Calu3 (cell line): ENCODE results near the gene RFTN1. TPM values are rescaled to one million over a fixed set of nuclear protein-coding genes. Genes with fewer than 3 reads are reported as not detected.

Experiments used
- BruUV-seq: library from RNA; stranded (reverse); fragments of 400-500 nt; replicated peaks from 2 replicates; lab custom pipeline; 2021; lab: Mats Ljungman, UMichigan
- CTCF ChIA-PET: fragments of 300-600 bp; sonication (Branson Sonifier 250); formaldehyde crosslinking; loops from one replicate; lab custom pipeline; 2022; ENCODE audit warnings: antibody characterized with exemption; lab: Charles Lee
- DNase-seq: peaks from one replicate; pipeline ENCODE4 v3.0.0; 2022
- H3K27ac Mint-ChIP-seq: one replicate; pipeline ENCODE4 v1.8.0; 2022; ENCODE audit warnings: mixed read lengths; ENCODE audit not compliant: unreplicated experiment
- H3K27me3 Mint-ChIP-seq: one replicate; pipeline ENCODE4 v1.8.0; 2022; ENCODE audit warnings: mixed read lengths; ENCODE audit not compliant: unreplicated experiment
- H3K36me3 Mint-ChIP-seq: one replicate; pipeline ENCODE4 v1.8.0; 2022; ENCODE audit warnings: mild to moderate bottlenecking, moderate library complexity, mixed read lengths; ENCODE audit not compliant: insufficient read depth, unreplicated experiment
- H3K4me1 Mint-ChIP-seq: one replicate; pipeline ENCODE4 v1.8.0; 2022; ENCODE audit warnings: mild to moderate bottlenecking, low read depth, mixed read lengths; ENCODE audit not compliant: unreplicated experiment
- H3K4me3 Mint-ChIP-seq: one replicate; pipeline ENCODE4 v1.8.0; 2022; ENCODE audit warnings: mild to moderate bottlenecking, low read depth, moderate library complexity, mixed read lengths; ENCODE audit not compliant: unreplicated experiment
- H3K9me3 Mint-ChIP-seq: one replicate; pipeline ENCODE4 v1.8.0; 2022; ENCODE audit warnings: low read depth, mixed read lengths; ENCODE audit not compliant: unreplicated experiment
- intact Hi-C: fragments of 100-400 bp; cut with micrococcal nuclease; formaldehyde crosslinking; loops from one replicate; pipeline ENCODE4 v1.10.0; 2022; ENCODE audit not compliant: unreplicated experiment
- total RNA-seq: library from RNA; stranded (reverse); gene quantifications from 2 replicates; pipeline ENCODE4 v1.2.3, GENCODE V29; 2022
- TF ChIP-seq, protein P1 (sequence below): fragments of 200-600 bp; IDR thresholded peaks from one replicate; pipeline ENCODE4 v1.8.0; 2022; ENCODE audit warnings: antibody characterized with exemption; ENCODE audit not compliant: unreplicated experiment

Gene RFTN1
- total RNA-seq, 1 experiment from 2014 or later = 1.6 TPM

DNA sequence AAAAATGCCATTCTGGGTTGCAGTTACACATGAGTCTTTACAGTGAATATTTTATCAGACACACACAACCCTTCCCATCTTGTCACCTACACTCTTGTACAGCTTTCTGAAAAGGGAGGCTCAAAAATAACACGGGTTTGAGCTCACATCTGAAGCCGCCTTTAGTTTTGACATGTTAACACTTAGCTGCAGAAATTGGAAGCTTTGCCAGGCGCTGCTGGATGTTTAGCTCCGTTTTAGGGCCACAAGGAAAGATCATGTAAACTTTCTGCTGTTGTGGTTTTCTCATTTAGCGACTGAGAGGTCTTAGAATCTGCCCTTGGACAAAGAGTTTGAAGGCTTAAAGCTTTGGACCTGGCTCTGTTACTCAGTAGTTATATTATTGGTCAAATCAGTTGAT is 128.3 kb downstream of the RFTN1 start:
- CTCF ChIA-PET = no interaction called here
- intact Hi-C loops = no loop called here

GRCh38 chr3:16383864-16384263 is 129.6 kb downstream of the RFTN1 start:
- H3K4me1 Mint-ChIP-seq = no peaks in the 10 kb centered on the region
- TF ChIP-seq, protein P1, sequence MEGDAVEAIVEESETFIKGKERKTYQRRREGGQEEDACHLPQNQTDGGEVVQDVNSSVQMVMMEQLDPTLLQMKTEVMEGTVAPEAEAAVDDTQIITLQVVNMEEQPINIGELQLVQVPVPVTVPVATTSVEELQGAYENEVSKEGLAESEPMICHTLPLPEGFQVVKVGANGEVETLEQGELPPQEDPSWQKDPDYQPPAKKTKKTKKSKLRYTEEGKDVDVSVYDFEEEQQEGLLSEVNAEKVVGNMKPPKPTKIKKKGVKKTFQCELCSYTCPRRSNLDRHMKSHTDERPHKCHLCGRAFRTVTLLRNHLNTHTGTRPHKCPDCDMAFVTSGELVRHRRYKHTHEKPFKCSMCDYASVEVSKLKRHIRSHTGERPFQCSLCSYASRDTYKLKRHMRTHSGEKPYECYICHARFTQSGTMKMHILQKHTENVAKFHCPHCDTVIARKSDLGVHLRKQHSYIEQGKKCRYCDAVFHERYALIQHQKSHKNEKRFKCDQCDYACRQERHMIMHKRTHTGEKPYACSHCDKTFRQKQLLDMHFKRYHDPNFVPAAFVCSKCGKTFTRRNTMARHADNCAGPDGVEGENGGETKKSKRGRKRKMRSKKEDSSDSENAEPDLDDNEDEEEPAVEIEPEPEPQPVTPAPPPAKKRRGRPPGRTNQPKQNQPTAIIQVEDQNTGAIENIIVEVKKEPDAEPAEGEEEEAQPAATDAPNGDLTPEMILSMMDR = no peak
- BruUV-seq = no TSS peak
- H3K4me3 Mint-ChIP-seq = no peak overlapping the region
- H3K27me3 Mint-ChIP-seq = peaks cover 10% of the 10 kb centered on the region
- H3K36me3 Mint-ChIP-seq = no peaks in the 10 kb centered on the region
- DNase-seq = no peak
- H3K9me3 Mint-ChIP-seq = no peaks in the 10 kb centered on the region
- CTCF ChIA-PET = no interaction called here
- intact Hi-C loops = no loop called here
- H3K27ac Mint-ChIP-seq = no peak overlapping the region

More for the DNA sequence above, 128.3 kb downstream of the RFTN1 start:
- H3K9me3 Mint-ChIP-seq = no peaks in the 10 kb centered on the region
- H3K27ac Mint-ChIP-seq = no peak overlapping the region
- no peak overlapping the region for H3K4me3 Mint-ChIP-seq
- H3K36me3 Mint-ChIP-seq = no peaks in the 10 kb centered on the region
- BruUV-seq = no TSS peak
- no peaks in the 10 kb centered on the region for H3K4me1 Mint-ChIP-seq
- TF ChIP-seq, protein P1 = no peak
- H3K27me3 Mint-ChIP-seq = peaks cover 10% of the 10 kb centered on the region
- DNase-seq = no peak

DNA sequence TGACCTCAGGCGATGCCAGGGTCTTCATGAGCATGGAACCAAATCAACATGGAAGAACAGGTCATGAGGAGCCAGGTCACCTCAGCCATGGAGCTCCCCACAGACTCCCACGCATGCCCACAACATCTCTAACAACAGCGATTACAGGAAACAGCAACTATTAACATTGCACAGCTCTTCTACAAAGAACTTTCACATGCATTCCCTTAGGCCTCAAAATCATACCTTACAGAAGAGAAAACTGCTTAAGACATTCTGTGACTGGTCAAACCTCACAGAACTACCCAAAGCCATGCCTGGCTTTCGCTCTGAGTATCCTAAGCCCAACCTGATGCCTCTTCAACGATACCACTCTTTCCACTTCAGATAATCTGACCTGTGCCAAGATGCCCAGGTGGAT is 130.7 kb downstream of the RFTN1 start:
- no peak overlapping the region for H3K27ac Mint-ChIP-seq
- intact Hi-C loops = no loop called here
- no peaks in the 10 kb centered on the region for H3K36me3 Mint-ChIP-seq
- CTCF ChIA-PET = no interaction called here
- H3K4me1 Mint-ChIP-seq = no peaks in the 10 kb centered on the region
- TF ChIP-seq, protein P1 = no peak
- BruUV-seq = no TSS peak
- H3K9me3 Mint-ChIP-seq = no peaks in the 10 kb centered on the region
- no peak overlapping the region for H3K4me3 Mint-ChIP-seq
- no peak for DNase-seq
- peaks cover 10% of the 10 kb centered on the region for H3K27me3 Mint-ChIP-seq

DNA sequence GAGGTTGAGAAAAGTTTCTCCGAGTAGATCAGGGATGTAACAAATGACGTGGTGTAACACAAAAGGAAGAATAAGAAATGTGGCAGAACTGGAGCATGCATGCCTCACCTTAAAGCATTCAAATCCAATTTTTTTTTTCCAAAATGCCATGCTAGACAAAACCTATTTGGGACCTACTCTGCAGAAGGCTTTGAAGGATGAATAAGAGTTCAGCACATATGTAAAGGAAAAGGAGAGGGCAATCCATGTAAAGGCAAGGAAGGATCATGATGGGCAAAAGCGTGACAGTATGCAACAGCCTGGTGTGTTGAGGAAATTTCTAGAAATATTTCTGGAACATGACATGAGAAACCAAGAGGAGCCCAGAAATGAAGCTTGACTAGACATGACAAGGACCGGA is 132.1 kb downstream of the RFTN1 start:
- BruUV-seq = no TSS peak
- CTCF ChIA-PET = no interaction called here
- Mint-ChIP-seq H3K4me1 (no peaks in the 10 kb centered on the region), H3K27me3 (no peaks in the 10 kb centered on the region), H3K4me3 (no peak overlapping the region), H3K9me3 (no peaks in the 10 kb centered on the region), H3K27ac (no peak overlapping the region), H3K36me3 (no peaks in the 10 kb centered on the region)
- TF ChIP-seq, protein P1 = no peak
- no peak for DNase-seq
- intact Hi-C loops = no loop called here
